ENCODE measurements around the gene SLC1A3.

GRCh38 chr5:36708996-36709395 lies 102.6 kb downstream of the SLC1A3 start:
- peak; percentile 20 for TF ChIP-seq CTCF (conservative IDR thresholded peaks at IDR 0.05)
- no peak for TF ChIP-seq ZFX (IDR thresholded peaks at IDR 0.05)

Measured in C4-2B (cell line).